H1 (cell line): ENCODE results near the gene NELL1. TPM values are rescaled to one million over a fixed set of nuclear protein-coding genes. Genes with fewer than 3 reads are reported as not detected.

ENCODE experiments used
- EGR1 ChIP-seq: IDR thresholded peaks from 2 replicates; pipeline ENCODE4 v1.6.1; 2011; ENCODE audit warnings: low read depth, low read length, borderline replicate concordance
- EP300 ChIP-seq, 2 experiments: IDR thresholded peaks; 1 replicate in 1 of 2; 2 replicates in 1 of 2; pipeline ENCODE4 v1.6.1; 2011 to 2012; ENCODE audit warnings: low read depth in 2 of 2, low read length in 2 of 2, mild to moderate bottlenecking in 2 of 2, borderline replicate concordance in 1 of 2, inconsistent platforms in 1 of 2, moderate library complexity in 1 of 2
- polyA plus RNA-seq, 7 experiments: library from polyadenylated mRNA; depleted of rRNA in 3 of 7; stranded (reverse) in 5 of 7; unstranded in 2 of 7; fragments of >200 nt in 5 of 7; fragments of 200-250 nt in 2 of 7; gene quantifications; 1 replicate in 5 of 7; 2 replicates in 1 of 7; 4 replicates in 1 of 7; pipeline versions ENCODE4 v1.2.1 to v1.2.3, GENCODE V29; 2011 to 2013; ENCODE audit warnings: missing spikeins in 2 of 7, mixed read lengths in 2 of 7
- total RNA-seq: library from RNA; stranded (reverse); fragmentation: NEBNext Ultra II Directional; extraction: Animal tissue kit (Norgen Biotek cat#: 25700); gene quantifications from 2 replicates; pipeline ENCODE4 v1.2.1, GENCODE V29; 2021
- TF ChIP-seq, protein P1 (sequence below): IDR thresholded peaks from 2 replicates; pipeline ENCODE4 v1.6.1; 2012; ENCODE audit warnings: inconsistent platforms

NELL1 gene
- total and polyA plus RNA-seq, 2 of the 8 experiments (the other 6 are each of a cell fraction or from before 2014, with no cell fraction given): 0.21 TPM; not detected in 1

DNA sequence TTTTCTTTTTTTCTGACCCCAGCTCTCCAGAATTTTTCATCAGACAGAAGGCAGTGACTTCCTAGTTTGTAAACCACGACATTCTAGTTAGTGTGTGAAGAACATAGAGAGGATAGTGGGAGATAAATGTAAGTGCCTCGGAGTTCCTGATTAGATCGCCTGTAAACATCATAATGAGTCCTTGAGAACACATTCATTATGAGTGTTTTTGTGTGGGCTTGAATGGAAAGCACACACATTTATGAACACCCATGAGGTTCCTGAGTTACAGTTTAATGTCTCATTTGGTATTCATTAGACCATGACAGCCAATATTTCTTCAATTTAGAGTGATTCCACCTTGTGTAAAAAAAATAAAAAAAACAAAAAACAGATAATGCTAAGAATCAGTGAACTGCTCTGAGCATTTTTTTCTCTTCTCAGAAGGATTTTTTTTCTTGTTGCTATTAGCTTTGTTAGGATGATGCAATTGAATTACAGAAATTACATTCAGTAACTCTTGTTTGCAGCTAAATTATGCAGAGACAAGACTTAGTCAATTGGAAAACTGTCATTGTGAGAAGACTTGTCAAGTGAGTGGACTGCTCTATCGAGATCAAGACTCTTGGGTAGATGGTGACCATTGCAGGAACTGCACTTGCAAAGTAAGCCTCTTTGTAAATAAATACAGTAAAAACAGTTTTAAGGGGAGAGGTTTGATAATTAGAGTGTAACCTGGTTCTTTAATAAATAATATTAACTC is 257.6 kb downstream of the NELL1 start (continued):
- TF ChIP-seq, protein P1, sequence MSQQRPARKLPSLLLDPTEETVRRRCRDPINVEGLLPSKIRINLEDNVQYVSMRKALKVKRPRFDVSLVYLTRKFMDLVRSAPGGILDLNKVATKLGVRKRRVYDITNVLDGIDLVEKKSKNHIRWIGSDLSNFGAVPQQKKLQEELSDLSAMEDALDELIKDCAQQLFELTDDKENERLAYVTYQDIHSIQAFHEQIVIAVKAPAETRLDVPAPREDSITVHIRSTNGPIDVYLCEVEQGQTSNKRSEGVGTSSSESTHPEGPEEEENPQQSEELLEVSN: no peak
- TF ChIP-seq EP300 (IDR thresholded peaks at IDR 0.05; ENCODE audit: borderline replicate concordance in 1 of 2, low read depth in 2 of 2, low read length in 2 of 2) (no peak), EGR1 (no peak)
- TF ChIP-seq, all 59 proteins: peak for 0
